Aorta (tissue), 5 donors: ENCODE measurements around the gene EXOC3L1. TPM values are rescaled to one million over a fixed set of nuclear protein-coding genes. Genes with fewer than 3 reads are reported as not detected.
A peak's percentile ranks its signal among the peaks of the same experiment; 100 is the strongest.

Experiments used
- ATAC-seq: fragments of 200-7000 bp; cut with Tn5 transposase; one replicate; pipeline ENCODE4 v1.9.1; 2022; ENCODE audit warnings: moderate library complexity; ENCODE audit not compliant: low FRiP score
- DNase-seq, 2 donors: peaks; one replicate each; pipeline ENCODE4 v3.0.0-alpha.2; 2020
- H3K27ac ChIP-seq, 2 donors: one replicate each; pipeline ENCODE4 v1.5.1; 2013; ENCODE audit warnings: low read length in 2 of 2, mild to moderate bottlenecking in 2 of 2, moderate library complexity in 2 of 2, control low read depth in 1 of 2, inconsistent platforms in 1 of 2, low read depth in 1 of 2
- H3K27me3 ChIP-seq, 2 donors: one replicate each; pipeline ENCODE4 v1.6.1; 2013; ENCODE audit warnings: control low read depth in 1 of 2, low read length in 1 of 2, mild to moderate bottlenecking in 1 of 2, moderate library complexity in 1 of 2; ENCODE audit not compliant: insufficient read depth in 2 of 2, control insufficient read depth in 1 of 2
- H3K36me3 ChIP-seq, 2 donors: one replicate each; pipeline ENCODE4 v1.6.1; 2013; ENCODE audit warnings: control low read depth in 1 of 2, low read length in 1 of 2, mild to moderate bottlenecking in 1 of 2; ENCODE audit not compliant: insufficient read depth in 2 of 2, control insufficient read depth in 1 of 2
- H3K4me1 ChIP-seq, 2 donors: one replicate each; pipeline ENCODE4 v1.6.1; 2013; ENCODE audit warnings: low read length in 2 of 2, control low read depth in 1 of 2, mild to moderate bottlenecking in 1 of 2, moderate library complexity in 1 of 2; ENCODE audit not compliant: insufficient read depth in 2 of 2, control insufficient read depth in 1 of 2
- H3K4me3 ChIP-seq, 2 donors: one replicate each; pipeline ENCODE4 v1.5.1; 2013; ENCODE audit warnings: low read length in 2 of 2, control low read depth in 1 of 2, mild to moderate bottlenecking in 1 of 2
- H3K9me3 ChIP-seq: one replicate; pipeline ENCODE4 v1.6.1; 2013; ENCODE audit warnings: mild to moderate bottlenecking, low read length; ENCODE audit not compliant: control insufficient read depth
- WGBS, 2 donors: extraction: QIAGEN DNeasy Blood & Tissue Kit; methylation state at CpG; one replicate each; pipeline ENCODE4 v1.1.7; 2013; 5-methylcytosine and 5-hydroxymethylcytosine counted together
- intact Hi-C, 2 donors: fragments of 100-400 bp; cut with DNase I; formaldehyde crosslinking; loops; one replicate each; pipeline versions ENCODE4 v1.14.2 to v1.15.0; 2022
- long read RNA-seq, 2 donors: library from polyadenylated mRNA; unstranded; transcript quantifications; one replicate each; pipeline ENCODE4 v2.0.0, GENCODE V29; 2020 to 2021
- polyA plus RNA-seq, 2 donors: library from polyadenylated mRNA; stranded (reverse); fragments of 200-250 nt; gene quantifications; one replicate each; pipeline ENCODE4 v1.2.3, GENCODE V29; 2013
- total RNA-seq, 2 donors: library from RNA; stranded (reverse); fragmentation: NEBNext Ultra II Directional; extraction: Animal tissue kit (Norgen Biotek cat#: 25700); gene quantifications; one replicate each; pipeline ENCODE4 v1.2.1, GENCODE V29; 2021
- donor health status: healthy with polysubstance abuse.
- donor health status: Bipolar disorder and iron deficiency.
- donor health status: DM: no; HTN: no; CAD: no.
- donor health status: DM: no; HTN: no; CAD: no.
- donor health status: DM: yes; HTN: yes; CAD: no.

The EXOC3L1 gene, protein sequence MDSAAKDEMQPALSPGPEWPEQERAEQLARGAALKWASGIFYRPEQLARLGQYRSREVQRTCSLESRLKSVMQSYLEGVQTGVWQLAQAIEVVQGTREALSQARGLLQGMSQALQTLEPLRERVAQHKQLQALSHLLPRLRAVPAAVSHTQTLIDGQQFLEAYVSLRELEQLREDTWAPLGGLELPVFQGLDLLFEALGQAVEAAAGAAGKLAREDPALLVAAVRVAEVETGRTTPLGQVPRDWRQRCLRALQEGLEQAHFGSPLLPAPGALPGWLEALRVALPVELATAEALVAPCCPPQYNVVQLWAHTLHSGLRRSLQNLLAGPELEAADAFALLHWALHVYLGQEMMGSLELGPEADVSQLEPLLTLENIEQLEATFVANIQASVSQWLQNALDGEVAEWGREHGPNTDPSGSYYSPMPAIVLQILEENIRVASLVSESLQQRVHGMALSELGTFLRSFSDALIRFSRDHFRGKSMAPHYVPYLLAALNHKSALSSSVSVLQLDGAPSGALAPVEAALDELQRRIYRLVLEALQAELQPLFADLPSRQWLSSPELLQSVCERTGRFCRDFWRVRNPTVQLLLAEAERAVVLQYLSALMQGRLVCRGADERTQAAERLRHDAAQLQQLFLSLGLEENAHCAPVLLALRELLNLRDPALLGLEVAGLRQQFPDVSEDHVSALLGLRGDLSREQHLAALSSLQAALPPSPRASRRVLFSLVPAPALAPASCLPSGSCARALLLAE
- total RNA-seq (1 to 10 TPM; 1.3 to 4.4 TPM), polyA plus RNA-seq (1 to 10 TPM in 1 of 2 donors, under 1 TPM in 1; 0.51 to 1.8 TPM)
- long read RNA-seq, donor 1, transcript EXOC3L1-201 (14 exons, 2,510 nt) = major isoform, 8 of 14 reads
- long read RNA-seq, donor 1, partial matches to known transcripts = 0 of 14 reads
- long read RNA-seq, donor 1, other reads (novel, unspliced or antisense) = 6 of 14 reads
- long read RNA-seq, donor 2, partial matches to known transcripts = 1 of 3 reads
- long read RNA-seq, donor 2, other reads (novel, unspliced or antisense) = 1 of 3 reads

DNA sequence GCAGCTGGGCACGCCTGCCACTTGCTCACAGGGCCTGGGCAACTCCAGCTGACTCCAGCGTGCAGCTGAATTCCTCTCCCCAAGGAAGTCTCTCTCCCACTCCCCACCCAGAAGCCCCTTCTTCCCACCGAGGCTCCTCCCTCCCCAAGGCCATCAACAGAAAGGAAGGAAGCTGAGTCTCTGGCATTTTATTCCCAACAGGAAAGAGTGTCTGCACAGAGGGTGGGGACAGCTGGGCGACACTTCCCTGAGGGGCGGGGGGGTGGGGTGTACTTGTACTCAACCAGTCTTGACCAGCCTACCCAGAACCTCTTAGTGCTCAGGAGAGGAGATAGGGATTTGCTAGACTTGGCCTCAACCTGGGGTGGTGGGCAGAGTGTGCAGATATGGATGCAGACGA is at the start of gene EXOC3L1:
Gene EXOC3L1, minus strand, starts transcription at position 96 of the 400 bp plus-strand sequence. CDS start 460 bp downstream, outside the sequence.
- DNase-seq = no peak
- H3K4me3 ChIP-seq = no peak within 1 kb of the TSS
- H3K27ac ChIP-seq = no peak within 1 kb of the TSS
- H3K9me3 ChIP-seq = no peaks in the 10 kb centered on the region
- H3K4me1 ChIP-seq = no peaks in the 10 kb centered on the region
- intact Hi-C loops = loop anchor here in 1 of 2 donors (5.0 kb wide), 1 partner anchor 37 kb away; the partner anchor contains the start of gene TMEM208
- H3K36me3 ChIP-seq = peaks cover 0 to 3% of the 10 kb centered on the region in 2 donors
- 44 to 45% methylated on average over 6 of the region's 6 CpGs for WGBS, 2 donors
- H3K27me3 ChIP-seq = no peaks in the 10 kb centered on the region
- ATAC-seq = no peak

DNA sequence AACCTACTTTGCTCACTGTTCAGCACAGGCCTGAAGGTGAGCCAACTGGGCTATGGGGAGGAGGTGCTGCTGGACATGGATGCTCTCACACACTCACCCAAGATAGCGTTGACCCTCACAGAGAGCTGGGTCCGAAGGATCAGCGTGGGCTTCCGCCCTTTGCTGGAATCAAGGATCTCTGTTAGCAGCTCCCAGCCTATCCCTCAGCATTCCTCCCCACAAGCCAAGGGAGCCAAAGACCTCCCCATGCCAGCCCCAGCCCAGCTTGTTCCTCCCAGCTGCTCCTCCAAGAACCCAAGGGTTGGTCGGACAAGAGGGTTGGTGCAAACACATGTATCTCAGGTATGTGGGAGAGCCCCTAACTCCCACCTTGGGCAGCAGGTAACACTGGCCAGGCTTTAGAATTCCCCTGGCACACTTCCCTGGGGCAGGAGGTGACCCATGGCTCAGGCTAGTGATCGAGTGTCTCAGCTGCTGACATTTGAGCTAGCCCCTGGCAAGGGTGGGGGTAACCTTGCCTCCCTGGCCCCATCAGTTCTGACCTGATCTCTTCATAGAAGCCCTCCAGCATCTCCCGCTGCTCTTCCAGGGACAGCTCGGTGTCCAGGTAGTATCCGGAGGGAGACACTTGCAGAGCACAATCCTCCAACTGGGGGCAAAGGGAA is 49.0 kb upstream of the EXOC3L1 start:
- intact Hi-C loops = no loop called here

DNA sequence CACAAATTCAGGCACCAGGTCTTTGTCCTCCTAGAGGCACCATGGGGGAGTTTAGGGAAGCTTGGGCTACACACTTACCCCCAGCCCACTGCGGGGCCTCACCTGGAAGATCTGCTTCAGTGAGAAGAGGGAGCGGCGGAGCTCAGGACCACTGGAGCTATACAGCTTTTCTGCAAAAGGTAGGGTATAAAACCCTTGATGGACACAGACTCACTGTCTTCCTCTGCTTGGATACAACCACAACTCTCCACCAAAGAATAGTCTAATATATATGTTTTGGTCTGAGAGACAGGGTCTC is 48.3 kb upstream of the EXOC3L1 start:
- Histone ChIP-seq H3K4me3 (no peak overlapping the region), H3K27ac (no peak overlapping the region), H3K36me3 (no peaks in the 10 kb centered on the region), H3K27me3 (no peaks in the 10 kb centered on the region), H3K9me3 (no peaks in the 10 kb centered on the region), H3K4me1 (no peaks in the 10 kb centered on the region)
- 97 to 100% methylated on average over 3 of the region's 3 CpGs for WGBS, 2 donors
- no peak for ATAC-seq
- peak in 1 of 2 donors; percentile 61 for DNase-seq
- intact Hi-C loops = no loop called here

More for the DNA sequence above, 49.0 kb upstream of the EXOC3L1 start:
- Histone ChIP-seq H3K4me1 (no peaks in the 10 kb centered on the region), H3K9me3 (no peaks in the 10 kb centered on the region), H3K4me3 (no peak overlapping the region), H3K36me3 (no peaks in the 10 kb centered on the region), H3K27ac (no peak overlapping the region), H3K27me3 (no peaks in the 10 kb centered on the region)
- no peak for ATAC-seq
- peak; percentile 33 to 54 for DNase-seq
- 90 to 91% methylated on average over 9 of the region's 9 CpGs for WGBS, 2 donors

DNA sequence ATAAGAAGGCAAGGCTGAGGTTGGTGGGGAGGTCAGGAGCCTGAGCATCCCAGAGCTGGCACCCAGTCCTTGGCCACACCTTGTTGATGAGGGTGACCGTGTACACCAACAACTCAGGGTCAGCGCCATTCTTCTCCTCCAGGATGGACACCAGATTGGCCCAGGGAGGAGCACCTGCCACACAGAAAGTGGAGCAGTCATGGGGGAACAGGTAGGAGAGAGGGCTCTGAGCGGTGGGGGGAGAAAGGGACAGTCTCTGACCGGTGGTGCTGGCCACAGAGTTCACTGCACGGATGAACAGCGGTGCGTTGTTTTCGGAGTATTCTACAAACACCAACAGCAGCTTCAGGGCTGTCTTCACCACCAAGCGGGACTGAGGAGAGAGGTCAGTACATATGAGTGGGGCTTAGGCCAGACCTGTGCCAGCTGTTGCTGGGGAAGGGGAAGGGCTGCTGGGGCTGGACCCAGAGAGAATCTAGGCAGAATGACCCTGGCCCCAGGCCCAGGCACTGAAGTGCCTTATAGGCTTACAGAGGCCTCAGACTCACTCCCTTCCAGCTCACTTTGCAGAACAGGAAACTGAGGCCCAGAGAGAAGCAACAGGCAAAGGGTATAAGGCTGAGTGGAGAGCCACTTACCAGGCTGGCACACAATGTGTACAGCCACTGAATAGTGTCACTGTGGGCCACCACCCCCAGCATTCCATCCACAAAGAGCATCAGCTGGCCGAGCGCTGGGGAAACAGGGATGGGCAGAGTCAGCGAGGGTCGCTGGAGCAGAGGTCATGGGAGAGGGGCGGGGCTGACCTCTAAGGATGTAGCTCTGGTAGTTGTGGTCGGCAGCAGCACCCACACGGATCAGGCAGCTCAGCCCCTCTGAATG is 47.7 kb upstream of the EXOC3L1 start:
- Histone ChIP-seq H3K4me1 (no peaks in the 10 kb centered on the region), H3K4me3 (no peak overlapping the region), H3K36me3 (no peaks in the 10 kb centered on the region), H3K27ac (no peak overlapping the region), H3K27me3 (no peaks in the 10 kb centered on the region), H3K9me3 (no peaks in the 10 kb centered on the region)
- peak; percentile 38 to 70 for DNase-seq
- intact Hi-C loops = no loop called here
- WGBS, 2 donors = 73 to 76% methylated on average over 16 of the region's 16 CpGs
- ATAC-seq = no peak

DNA sequence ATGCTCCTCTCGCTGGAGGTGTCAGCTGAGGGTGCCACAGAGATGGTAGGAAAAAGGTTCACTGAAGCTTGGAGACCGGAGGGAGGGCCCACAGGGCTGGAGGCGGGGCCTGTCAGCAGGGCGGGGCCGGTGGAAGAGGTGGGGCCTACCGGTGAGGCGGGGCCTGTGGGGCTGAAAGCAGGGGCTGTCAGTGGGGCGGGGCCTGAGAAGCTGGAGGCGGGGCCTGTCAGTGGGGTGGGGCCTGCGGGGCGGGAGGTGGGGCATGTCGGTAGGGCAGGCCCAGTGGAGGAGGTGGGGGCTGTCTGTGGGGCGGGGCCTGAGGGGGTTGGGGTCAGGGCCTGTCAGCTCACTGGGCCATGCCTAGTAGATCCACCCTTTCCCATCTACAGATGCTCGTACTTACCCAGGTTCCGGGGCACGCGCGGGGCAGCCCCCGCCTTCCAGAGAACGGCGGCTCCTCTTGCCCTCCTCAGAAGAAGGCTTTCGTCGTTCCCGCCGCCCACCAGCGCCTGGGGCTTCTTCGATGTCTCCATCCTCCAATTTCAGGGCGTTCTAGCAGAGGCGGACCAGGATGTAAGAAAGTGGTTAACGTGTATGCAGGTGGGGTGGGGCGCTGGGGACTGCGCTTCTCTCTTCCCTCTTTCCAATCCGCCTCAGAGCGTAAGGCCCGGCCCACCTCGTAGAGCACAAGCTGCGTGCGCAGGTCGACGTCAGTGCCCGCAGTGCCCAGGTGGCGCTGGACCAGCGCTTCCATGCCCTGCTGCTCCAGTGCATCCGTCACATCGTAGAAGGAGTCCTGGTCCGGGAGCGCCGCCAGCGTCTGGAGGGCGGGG is 46.8 kb upstream of the EXOC3L1 start:
- H3K27me3 ChIP-seq = no peaks in the 10 kb centered on the region
- intact Hi-C loops = no loop called here
- H3K4me1 ChIP-seq = no peaks in the 10 kb centered on the region
- peak; percentile 43 to 88 for DNase-seq
- H3K36me3 ChIP-seq = no peaks in the 10 kb centered on the region
- WGBS, 2 donors = 68 to 74% methylated on average over 42 to 50 of the region's 50 CpGs
- no peaks in the 10 kb centered on the region for H3K9me3 ChIP-seq
- no peak overlapping the region for H3K4me3 ChIP-seq
- H3K27ac ChIP-seq = no peak overlapping the region
- ATAC-seq = no peak

DNA sequence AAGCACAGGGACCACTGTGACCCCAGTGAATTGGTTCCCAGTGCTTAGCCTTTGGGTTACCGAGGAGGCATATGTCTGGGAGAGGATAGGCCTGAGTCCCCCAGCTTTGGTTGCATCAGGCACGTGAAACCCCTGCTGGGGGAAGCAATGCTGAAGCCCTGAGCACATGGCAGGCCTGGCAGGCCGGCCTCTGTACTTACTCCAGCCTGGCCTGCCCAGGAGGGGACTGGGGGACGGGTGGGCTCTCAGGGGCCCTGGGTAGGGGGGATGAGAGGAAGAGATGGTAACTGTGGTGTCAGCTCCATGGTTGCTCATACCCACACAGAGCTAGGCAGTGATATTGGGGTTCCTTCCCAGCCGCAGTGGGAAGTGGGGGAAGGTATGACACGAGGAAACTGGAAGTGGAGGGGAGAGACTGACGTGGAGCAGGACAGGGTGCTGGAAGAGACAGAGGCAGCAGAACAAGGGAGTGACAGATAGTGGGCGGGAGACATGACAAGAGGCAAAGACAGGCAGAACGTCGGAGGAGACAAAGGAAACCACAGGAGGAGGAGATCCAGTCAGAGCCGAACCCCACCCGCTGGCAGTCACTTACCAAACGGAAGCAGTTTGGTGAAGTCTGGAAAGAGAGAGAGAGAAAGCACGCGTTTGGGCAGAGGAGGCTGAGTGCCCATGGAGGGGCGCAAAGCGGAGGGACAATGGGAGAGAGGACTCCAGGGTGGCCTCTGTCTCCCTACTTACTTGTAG is 46.1 kb upstream of the EXOC3L1 start:
- no peak for DNase-seq
- H3K4me3 ChIP-seq = no peak overlapping the region
- H3K4me1 ChIP-seq = no peaks in the 10 kb centered on the region
- WGBS, 2 donors = 85 to 86% methylated on average over 17 of the region's 17 CpGs
- intact Hi-C loops = no loop called here
- no peaks in the 10 kb centered on the region for H3K27me3 ChIP-seq
- H3K36me3 ChIP-seq = no peaks in the 10 kb centered on the region
- ATAC-seq = no peak
- H3K9me3 ChIP-seq = no peaks in the 10 kb centered on the region
- no peak overlapping the region for H3K27ac ChIP-seq

DNA sequence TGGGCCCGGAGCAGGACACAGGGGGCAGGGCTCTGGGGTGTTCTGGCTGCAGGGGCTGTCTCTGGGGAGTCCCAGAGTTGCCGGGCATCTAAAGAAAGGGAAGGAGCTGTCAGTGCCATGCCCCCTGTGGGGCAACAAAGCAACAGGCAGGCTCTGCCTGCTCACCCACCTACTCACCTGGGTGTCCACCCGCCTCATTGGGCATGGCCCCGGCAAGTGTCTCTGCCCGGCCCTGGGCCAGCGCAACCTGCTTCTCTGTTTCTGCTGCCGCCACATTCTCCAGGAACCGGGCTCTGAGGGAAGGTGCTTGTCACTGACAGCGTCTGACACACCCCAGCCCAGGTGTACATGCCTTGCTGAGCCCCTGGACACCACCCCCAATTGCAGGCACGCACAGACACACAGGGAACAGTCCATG is 44.3 kb upstream of the EXOC3L1 start:
- Histone ChIP-seq H3K27me3 (no peaks in the 10 kb centered on the region), H3K36me3 (peaks cover 0 to 4% of the 10 kb centered on the region in 2 donors), H3K4me3 (no peak overlapping the region), H3K9me3 (no peaks in the 10 kb centered on the region), H3K27ac (no peak overlapping the region), H3K4me1 (no peaks in the 10 kb centered on the region)
- intact Hi-C loops = no loop called here
- DNase-seq = no peak
- 86 to 88% methylated on average over 10 of the region's 10 CpGs for WGBS, 2 donors
- no peak for ATAC-seq
